Measurements from ENCODE around the gene STAB2.

DNA sequence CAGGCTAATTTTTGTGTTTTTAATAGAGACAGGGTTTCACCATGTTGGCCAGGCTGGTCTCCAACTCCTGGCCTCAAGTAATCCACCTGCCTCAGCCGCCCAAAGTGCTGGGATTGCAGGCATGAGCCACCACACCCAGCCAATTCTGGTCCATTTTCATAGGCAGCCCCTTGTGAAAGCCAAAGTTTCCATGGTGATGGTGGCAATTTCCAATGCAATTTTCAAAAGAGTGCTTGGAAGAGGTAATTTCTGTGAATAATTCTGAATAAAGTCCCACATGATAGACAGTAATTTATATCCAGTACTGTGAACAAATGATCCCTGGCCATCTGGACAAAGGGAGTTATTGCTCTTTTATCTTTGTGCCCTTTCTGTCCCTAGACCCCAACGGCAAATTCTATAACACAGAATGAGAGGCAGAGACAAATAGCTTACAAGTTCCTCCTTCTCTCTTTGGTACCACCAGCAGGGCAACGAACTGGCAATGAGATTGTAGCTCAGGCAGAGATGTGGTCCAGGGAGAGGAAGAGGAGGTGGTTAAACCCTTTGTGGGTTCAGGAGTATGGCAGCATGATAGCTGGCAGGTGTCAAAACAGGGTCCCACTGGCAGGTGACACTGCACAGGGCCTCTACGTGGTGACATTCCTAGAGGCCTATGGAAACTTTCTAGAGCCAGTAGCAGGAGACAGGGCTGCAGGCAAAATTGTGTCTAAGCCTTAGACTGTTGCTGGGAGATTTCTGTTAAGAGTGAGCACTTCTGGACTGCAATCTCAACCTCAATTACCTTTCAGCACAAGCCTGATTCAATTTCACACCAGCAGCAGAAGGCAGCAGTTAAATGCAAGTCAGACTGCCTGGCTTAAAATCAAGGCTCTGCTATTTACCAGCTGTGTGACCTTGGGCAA lies 207.5 kb downstream of the STAB2 start:
- TF ChIP-seq, protein P1, sequence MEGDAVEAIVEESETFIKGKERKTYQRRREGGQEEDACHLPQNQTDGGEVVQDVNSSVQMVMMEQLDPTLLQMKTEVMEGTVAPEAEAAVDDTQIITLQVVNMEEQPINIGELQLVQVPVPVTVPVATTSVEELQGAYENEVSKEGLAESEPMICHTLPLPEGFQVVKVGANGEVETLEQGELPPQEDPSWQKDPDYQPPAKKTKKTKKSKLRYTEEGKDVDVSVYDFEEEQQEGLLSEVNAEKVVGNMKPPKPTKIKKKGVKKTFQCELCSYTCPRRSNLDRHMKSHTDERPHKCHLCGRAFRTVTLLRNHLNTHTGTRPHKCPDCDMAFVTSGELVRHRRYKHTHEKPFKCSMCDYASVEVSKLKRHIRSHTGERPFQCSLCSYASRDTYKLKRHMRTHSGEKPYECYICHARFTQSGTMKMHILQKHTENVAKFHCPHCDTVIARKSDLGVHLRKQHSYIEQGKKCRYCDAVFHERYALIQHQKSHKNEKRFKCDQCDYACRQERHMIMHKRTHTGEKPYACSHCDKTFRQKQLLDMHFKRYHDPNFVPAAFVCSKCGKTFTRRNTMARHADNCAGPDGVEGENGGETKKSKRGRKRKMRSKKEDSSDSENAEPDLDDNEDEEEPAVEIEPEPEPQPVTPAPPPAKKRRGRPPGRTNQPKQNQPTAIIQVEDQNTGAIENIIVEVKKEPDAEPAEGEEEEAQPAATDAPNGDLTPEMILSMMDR (IDR thresholded peaks at IDR 0.05) = no peak
- no peak for TF ChIP-seq POLR2A (IDR thresholded peaks at IDR 0.05)

Data from right lobe of liver (tissue), 4 donors.